Measurements from ENCODE around the gene PSMB4. TPM values are rescaled to one million over a fixed set of nuclear protein-coding genes. Genes with fewer than 3 reads are reported as not detected.

The PSMB4 gene
- total RNA-seq, 2 donors from 2014 or later = 179 to 273 TPM

DNA sequence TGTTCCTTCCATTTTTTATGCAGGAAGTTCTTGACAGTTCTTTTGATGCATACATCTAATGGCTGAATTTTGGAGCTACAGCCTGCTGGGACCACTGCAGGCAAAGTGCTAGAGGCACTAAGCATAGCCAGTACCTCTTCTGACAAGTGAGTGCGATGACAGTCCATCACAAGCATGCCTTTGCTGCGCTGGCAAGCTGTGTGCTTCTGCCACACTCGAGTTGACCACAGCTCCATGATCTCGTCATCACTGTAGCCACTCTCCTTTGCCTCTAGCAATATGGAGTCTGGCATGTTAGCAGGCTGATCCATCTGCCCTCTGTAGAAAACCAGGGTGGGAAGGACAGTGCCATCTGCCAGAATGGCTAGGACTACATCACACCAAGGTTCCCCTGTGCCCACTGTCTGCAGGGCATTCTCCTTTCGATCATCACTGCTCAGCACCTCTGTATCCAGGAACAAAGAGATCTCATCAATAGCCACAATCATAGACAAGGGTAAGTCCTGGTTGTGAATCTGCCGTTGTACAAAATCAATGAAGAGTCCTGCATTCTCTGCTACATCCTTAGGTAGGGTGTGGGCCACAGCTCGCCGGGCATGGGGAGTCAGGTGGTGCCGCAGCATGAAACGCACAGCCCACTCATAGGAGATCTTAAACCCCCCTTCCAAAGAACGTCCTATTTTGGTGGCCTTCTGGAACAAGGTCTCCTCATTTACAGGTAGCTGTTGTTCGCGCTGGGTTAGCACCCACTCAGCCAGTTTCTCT lies 6.0 kb downstream of the PSMB4 start:
- Histone ChIP-seq H3K9ac (ENCODE audit: low read depth in 2 of 2, low read length in 2 of 2) (no peak overlapping the region), H3K4me1 (peaks cover 1% of the 10 kb centered on the region), H3K4me3 (no peak overlapping the region), H3K9me3 (no peaks in the 10 kb centered on the region), H3K36me3 (peaks cover 17% of the 10 kb centered on the region), H3K27me3 (no peaks in the 10 kb centered on the region), H3K27ac (no peak overlapping the region)
- TF ChIP-seq, protein P1, sequence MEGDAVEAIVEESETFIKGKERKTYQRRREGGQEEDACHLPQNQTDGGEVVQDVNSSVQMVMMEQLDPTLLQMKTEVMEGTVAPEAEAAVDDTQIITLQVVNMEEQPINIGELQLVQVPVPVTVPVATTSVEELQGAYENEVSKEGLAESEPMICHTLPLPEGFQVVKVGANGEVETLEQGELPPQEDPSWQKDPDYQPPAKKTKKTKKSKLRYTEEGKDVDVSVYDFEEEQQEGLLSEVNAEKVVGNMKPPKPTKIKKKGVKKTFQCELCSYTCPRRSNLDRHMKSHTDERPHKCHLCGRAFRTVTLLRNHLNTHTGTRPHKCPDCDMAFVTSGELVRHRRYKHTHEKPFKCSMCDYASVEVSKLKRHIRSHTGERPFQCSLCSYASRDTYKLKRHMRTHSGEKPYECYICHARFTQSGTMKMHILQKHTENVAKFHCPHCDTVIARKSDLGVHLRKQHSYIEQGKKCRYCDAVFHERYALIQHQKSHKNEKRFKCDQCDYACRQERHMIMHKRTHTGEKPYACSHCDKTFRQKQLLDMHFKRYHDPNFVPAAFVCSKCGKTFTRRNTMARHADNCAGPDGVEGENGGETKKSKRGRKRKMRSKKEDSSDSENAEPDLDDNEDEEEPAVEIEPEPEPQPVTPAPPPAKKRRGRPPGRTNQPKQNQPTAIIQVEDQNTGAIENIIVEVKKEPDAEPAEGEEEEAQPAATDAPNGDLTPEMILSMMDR (IDR thresholded peaks at IDR 0.05) = no peak
- DNase-seq = no peak
- intact Hi-C loops (cut with DNase I) = no loop called here

DNA sequence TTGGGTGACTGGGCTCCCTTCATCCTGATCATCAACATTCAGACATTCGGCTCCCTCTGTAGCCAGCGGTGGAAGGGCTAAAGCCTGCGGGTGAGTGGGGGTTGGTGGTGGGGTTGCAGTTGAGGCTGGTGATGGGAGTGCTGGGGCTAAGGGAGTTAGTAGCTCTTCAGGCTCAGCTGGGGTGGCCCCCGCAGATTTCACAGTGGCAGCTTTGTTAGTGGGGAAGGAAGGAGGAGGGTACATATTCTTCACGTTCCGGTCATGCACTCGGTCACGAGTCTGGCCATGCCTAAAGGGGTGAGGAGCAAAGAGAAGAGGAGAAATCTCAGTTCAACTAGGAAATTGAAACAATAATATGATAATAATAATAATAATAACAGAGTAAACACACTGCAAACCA lies 6.8 kb downstream of the PSMB4 start:
- H3K9me3 ChIP-seq = no peaks in the 10 kb centered on the region

DNA sequence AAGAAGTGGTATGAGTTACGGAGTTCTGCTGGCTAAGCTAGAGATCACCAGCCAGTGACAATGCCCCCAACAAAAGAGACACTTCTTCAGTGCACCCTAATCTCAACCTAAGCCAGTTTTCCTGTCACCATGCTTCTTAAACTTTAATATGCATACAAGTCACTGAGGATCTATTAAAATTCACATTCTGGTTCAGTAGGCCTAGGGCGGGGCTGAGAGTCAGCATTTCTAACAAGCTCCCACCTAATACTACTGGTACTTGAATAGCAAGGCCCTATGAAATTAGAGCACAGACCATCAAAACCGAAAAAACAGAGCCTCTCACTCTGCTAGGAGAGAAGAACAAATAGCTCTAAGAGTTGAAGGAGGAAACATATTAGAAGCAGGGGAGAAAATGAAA lies 7.9 kb downstream of the PSMB4 start:
- H3K27me3 ChIP-seq = no peaks in the 10 kb centered on the region
- no peaks in the 10 kb centered on the region for H3K9me3 ChIP-seq
- intact Hi-C loops (cut with DNase I) = no loop called here
- no peak overlapping the region for H3K4me3 ChIP-seq
- H3K9ac ChIP-seq (ENCODE audit: low read depth in 2 of 2, low read length in 2 of 2) = no peak overlapping the region
- TF ChIP-seq, protein P1 (IDR thresholded peaks at IDR 0.05) = no peak
- DNase-seq = no peak
- peaks cover 27% of the 10 kb centered on the region for H3K36me3 ChIP-seq
- H3K27ac ChIP-seq = no peak overlapping the region
- no peaks in the 10 kb centered on the region for H3K4me1 ChIP-seq

More for the DNA sequence above, 6.8 kb downstream of the PSMB4 start:
- TF ChIP-seq, protein P1 (IDR thresholded peaks at IDR 0.05) = no peak
- DNase-seq = no peak
- Histone ChIP-seq H3K27me3 (no peaks in the 10 kb centered on the region), H3K27ac (no peak overlapping the region), H3K4me3 (no peak overlapping the region), H3K36me3 (peaks cover 21% of the 10 kb centered on the region), H3K9ac (ENCODE audit: low read depth in 2 of 2, low read length in 2 of 2) (no peak overlapping the region), H3K4me1 (no peaks in the 10 kb centered on the region)
- intact Hi-C loops (cut with DNase I) = no loop called here

DNA sequence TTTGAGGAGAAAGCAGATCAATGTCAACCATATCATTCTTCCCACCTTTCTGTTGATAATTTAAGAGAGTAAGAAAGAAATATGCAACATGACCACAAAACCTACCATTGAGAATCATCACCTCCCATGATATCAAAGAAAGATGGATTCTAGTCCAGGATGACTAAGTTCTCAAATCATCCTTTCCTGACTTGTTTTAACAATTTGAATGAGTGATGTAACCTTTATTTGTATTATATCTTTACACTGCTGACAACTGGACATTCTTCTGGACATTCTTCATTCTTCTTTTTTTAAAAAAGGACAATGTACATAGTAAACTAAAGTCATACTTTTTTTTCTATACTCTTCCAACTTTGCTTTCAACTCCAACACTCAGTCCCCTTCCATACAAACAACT lies 9.5 kb downstream of the PSMB4 start:
- intact Hi-C loops (cut with DNase I) = no loop called here
- Histone ChIP-seq H3K36me3 (peaks cover 27% of the 10 kb centered on the region), H3K9ac (ENCODE audit: low read depth in 2 of 2, low read length in 2 of 2) (no peak overlapping the region), H3K9me3 (no peaks in the 10 kb centered on the region), H3K4me3 (no peak overlapping the region), H3K27ac (no peak overlapping the region), H3K4me1 (no peaks in the 10 kb centered on the region), H3K27me3 (no peaks in the 10 kb centered on the region)
- TF ChIP-seq, protein P1 (IDR thresholded peaks at IDR 0.05) = no peak
- DNase-seq = no peak

DNA sequence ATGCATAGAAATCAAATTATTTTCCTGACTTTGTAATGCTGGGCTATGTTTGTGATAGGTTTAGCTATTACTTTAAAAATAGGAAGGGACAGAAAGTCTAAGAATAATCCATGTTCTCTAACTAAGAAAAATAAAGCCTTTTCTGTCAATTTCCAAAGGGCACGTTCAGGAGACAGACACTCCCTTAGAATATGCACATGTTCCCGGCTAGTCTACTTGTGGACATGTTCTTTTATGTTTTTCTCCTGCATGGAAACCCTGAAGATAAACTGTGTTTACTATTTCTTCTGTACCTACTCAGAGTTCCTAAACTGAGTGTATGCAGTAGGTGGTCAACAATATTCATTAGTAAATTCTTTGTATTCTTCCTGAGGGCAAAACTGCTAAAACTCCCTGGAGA lies 12.5 kb downstream of the PSMB4 start:
- no peak for DNase-seq
- no peak overlapping the region for H3K4me3 ChIP-seq
- no peaks in the 10 kb centered on the region for H3K9me3 ChIP-seq
- H3K36me3 ChIP-seq = peaks cover 25% of the 10 kb centered on the region
- no peak overlapping the region for H3K9ac ChIP-seq (ENCODE audit: low read depth in 2 of 2, low read length in 2 of 2)
- H3K4me1 ChIP-seq = no peaks in the 10 kb centered on the region
- no peak overlapping the region for H3K27ac ChIP-seq
- intact Hi-C loops (cut with DNase I) = no loop called here
- H3K27me3 ChIP-seq = no peaks in the 10 kb centered on the region
- TF ChIP-seq, protein P1 (IDR thresholded peaks at IDR 0.05) = no peak
